PC-3 (cell line): ENCODE data around the gene BMP2K. TPM values are rescaled to one million over a fixed set of nuclear protein-coding genes. Genes with fewer than 3 reads are reported as not detected.

Experiments
- ATAC-seq: fragments of 200-7000 bp; cut with Tn5 transposase; 2 replicates; pipeline ENCODE4 v1.9.1; 2020; ENCODE audit warnings: mild to moderate bottlenecking, moderate library complexity
- BruUV-seq: library from RNA; stranded (reverse); fragments of 400-500 nt; replicated peaks from 2 replicates; lab custom pipeline; 2021; lab: Mats Ljungman, UMichigan
- CTCF ChIA-PET: fragments of 300-600 bp; sonication (Branson Sonifier 250); formaldehyde crosslinking; loops from one replicate; lab custom pipeline; 2022; ENCODE audit warnings: antibody characterized with exemption; lab: Charles Lee
- POLR2A ChIA-PET: fragments of 300-600 bp; sonication (Branson Sonifier 250); formaldehyde crosslinking; loops from one replicate; lab custom pipeline; 2022; ENCODE audit warnings: antibody characterized with exemption; ENCODE audit not compliant: unreplicated experiment; lab: Charles Lee
- DNase-seq: peaks from one replicate; pipeline ENCODE4 v3.0.0-alpha.2; 2015
- H2AFZ ChIP-seq: fragments of 300-600 bp; sonication (generic); 2 replicates; pipeline ENCODE4 v1.6.0; 2016; ENCODE audit warnings: antibody characterized with exemption, low read length
- H3F3A ChIP-seq: fragments of 300-600 bp; sonication (generic); one replicate; pipeline ENCODE4 v1.6.0; 2017; ENCODE audit warnings: antibody characterized with exemption, low read length, control low read depth, mild to moderate bottlenecking; ENCODE audit not compliant: unreplicated experiment
- H3K27ac ChIP-seq: fragments of 300-600 bp; sonication (generic); 2 replicates; pipeline ENCODE4 v1.5.1; 2016; ENCODE audit warnings: mild to moderate bottlenecking, low read length
- H3K27me3 ChIP-seq: fragments of 300-600 bp; sonication (generic); 2 replicates; pipeline ENCODE4 v1.6.1; 2016; ENCODE audit warnings: low read length, mixed read lengths
- H3K36me3 ChIP-seq: fragments of 300-600 bp; sonication (generic); 2 replicates; pipeline ENCODE4 v1.6.1; 2016; ENCODE audit warnings: low read depth, mixed run types, low read length, mixed read lengths
- H3K4me1 ChIP-seq: fragments of 300-600 bp; sonication (generic); 2 replicates; pipeline ENCODE4 v1.5.1; 2016; ENCODE audit warnings: low read length; ENCODE audit not compliant: insufficient read depth
- H3K4me2 ChIP-seq: fragments of 300-600 bp; sonication (generic); 2 replicates; pipeline ENCODE4 v1.6.0; 2016; ENCODE audit warnings: low read length
- H3K4me3 ChIP-seq: fragments of 300-600 bp; sonication (generic); 2 replicates; pipeline ENCODE4 v1.5.1; 2016; ENCODE audit warnings: mild to moderate bottlenecking, low read length, mixed read lengths
- H3K79me2 ChIP-seq: fragments of 300-600 bp; sonication (generic); 2 replicates; pipeline ENCODE4 v1.6.1; 2017; ENCODE audit warnings: low read length, mixed read lengths
- H3K9ac ChIP-seq: fragments of 300-600 bp; sonication (generic); 2 replicates; pipeline ENCODE4 v1.6.0; 2016; ENCODE audit warnings: mild to moderate bottlenecking, low read length
- H3K9me2 ChIP-seq: fragments of 300-600 bp; sonication (generic); replicated peaks from 2 replicates; pipeline ENCODE4 v1.6.1; 2016; ENCODE audit warnings: mixed run types, low read length, mixed read lengths
- H3K9me3 ChIP-seq: fragments of 300-600 bp; sonication (generic); 2 replicates; pipeline ENCODE4 v1.6.1; 2016; ENCODE audit warnings: low read length, mixed read lengths
- H4K20me1 ChIP-seq: fragments of 300-600 bp; sonication (generic); 2 replicates; pipeline ENCODE4 v1.6.1; 2016; ENCODE audit warnings: low read length, mixed read lengths
- EZH2 ChIP-seq: fragments of 300-600 bp; sonication (generic); IDR thresholded peaks from one replicate; pipeline ENCODE4 v1.6.1; 2017; ENCODE audit warnings: antibody characterized with exemption, mild to moderate bottlenecking, low read length; ENCODE audit not compliant: unreplicated experiment
- EZH2phosphoT487 ChIP-seq: fragments of 300-600 bp; sonication (generic); IDR thresholded peaks from 2 replicates; pipeline ENCODE4 v1.6.1; 2018; ENCODE audit warnings: mild to moderate bottlenecking, antibody characterized with exemption, low read length, borderline replicate concordance
- intact Hi-C: fragments of 100-400 bp; cut with micrococcal nuclease; formaldehyde crosslinking; loops from 2 replicates; pipeline ENCODE4 v1.9.0; 2023
- total RNA-seq: library from RNA; depleted of rRNA; stranded (reverse); fragments of >200 nt; gene quantifications from 2 replicates; pipeline ENCODE4 v1.2.3, GENCODE V29; 2014
- TF ChIP-seq, protein P1 (sequence below): fragments of 300-600 bp; sonication (generic); conservative IDR thresholded peaks from 2 replicates; pipeline ENCODE4 v1.5.1; 2017; ENCODE audit warnings: antibody characterized with exemption, low read depth, mild to moderate bottlenecking, low read length

The BMP2K gene
- total RNA-seq, 1 experiment from 2014 or later, result 24.5 TPM

DNA sequence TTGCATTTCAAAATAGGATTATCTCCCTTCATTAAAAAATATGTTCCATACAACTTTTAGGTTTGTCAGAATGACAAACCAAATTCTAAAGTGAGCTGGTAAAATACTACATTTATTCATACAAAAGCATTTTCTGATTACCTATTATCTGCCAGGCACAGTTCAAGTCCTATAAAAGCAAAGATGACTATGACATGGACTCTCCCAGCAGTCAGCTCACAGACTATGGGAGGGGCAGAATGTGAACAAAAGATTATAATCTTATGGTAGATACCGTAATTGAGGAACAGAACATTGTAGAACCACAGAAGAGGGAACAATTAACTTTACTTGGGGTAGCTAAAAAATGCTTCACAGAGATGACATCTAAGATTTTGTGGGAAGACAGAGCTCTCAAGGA, 150.7 kb downstream of the BMP2K start:
- Histone ChIP-seq H4K20me1 (no peaks in the 10 kb centered on the region), H2AFZ (no peak overlapping the region), H3F3A (no peaks in the 10 kb centered on the region), H3K4me1 (no peaks in the 10 kb centered on the region), H3K27me3 (no peaks in the 10 kb centered on the region), H3K79me2 (no peaks in the 10 kb centered on the region), H3K9ac (no peak overlapping the region), H3K4me3 (no peak overlapping the region), H3K9me2 (no peaks in the 10 kb centered on the region), H3K4me2 (no peak overlapping the region), H3K27ac (no peak overlapping the region), H3K9me3 (no peaks in the 10 kb centered on the region), H3K36me3 (no peaks in the 10 kb centered on the region; the same call in 1 of the 2 replicates)
- BruUV-seq, result no TSS peak
- TF ChIP-seq, protein P1, sequence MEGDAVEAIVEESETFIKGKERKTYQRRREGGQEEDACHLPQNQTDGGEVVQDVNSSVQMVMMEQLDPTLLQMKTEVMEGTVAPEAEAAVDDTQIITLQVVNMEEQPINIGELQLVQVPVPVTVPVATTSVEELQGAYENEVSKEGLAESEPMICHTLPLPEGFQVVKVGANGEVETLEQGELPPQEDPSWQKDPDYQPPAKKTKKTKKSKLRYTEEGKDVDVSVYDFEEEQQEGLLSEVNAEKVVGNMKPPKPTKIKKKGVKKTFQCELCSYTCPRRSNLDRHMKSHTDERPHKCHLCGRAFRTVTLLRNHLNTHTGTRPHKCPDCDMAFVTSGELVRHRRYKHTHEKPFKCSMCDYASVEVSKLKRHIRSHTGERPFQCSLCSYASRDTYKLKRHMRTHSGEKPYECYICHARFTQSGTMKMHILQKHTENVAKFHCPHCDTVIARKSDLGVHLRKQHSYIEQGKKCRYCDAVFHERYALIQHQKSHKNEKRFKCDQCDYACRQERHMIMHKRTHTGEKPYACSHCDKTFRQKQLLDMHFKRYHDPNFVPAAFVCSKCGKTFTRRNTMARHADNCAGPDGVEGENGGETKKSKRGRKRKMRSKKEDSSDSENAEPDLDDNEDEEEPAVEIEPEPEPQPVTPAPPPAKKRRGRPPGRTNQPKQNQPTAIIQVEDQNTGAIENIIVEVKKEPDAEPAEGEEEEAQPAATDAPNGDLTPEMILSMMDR, result no peak
- TF ChIP-seq EZH2phosphoT487 (no peak), EZH2 (no peak)
- no peak for ATAC-seq
- intact Hi-C loops, result no loop called here
- ChIA-PET POLR2A (no interaction called here), CTCF (no interaction called here)
- DNase-seq, result no peak

DNA sequence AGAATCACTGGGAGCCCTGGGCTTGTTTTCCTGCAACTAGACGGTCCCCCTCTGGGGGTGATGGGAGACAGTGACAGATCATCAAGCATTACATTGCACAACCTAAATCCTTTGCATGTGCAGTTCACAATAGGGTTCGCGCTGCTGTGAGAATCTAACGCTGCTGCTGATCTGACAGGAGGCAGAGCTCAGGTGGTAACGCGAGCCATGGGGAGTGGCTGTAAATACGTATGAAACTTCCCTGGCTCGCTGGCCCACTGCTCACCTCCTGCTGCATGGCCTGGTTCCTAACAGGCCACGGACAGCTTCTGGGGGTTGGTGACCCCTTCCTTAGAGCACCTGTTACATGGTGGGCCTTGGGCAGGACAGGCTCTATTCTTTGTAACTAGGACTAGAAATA, 152.7 kb downstream of the BMP2K start:
- DNase-seq (no peak), ATAC-seq (no peak)
- intact Hi-C loops, result no loop called here
- Histone ChIP-seq H3K9me3 (no peaks in the 10 kb centered on the region), H4K20me1 (no peaks in the 10 kb centered on the region), H3K79me2 (no peaks in the 10 kb centered on the region), H3K9me2 (no peaks in the 10 kb centered on the region), H3K36me3 (no peaks in the 10 kb centered on the region; the same call in 1 of the 2 replicates), H3K4me2 (no peak overlapping the region), H3K4me3 (no peak overlapping the region), H3F3A (no peaks in the 10 kb centered on the region), H3K27me3 (no peaks in the 10 kb centered on the region), H3K27ac (no peak overlapping the region), H2AFZ (no peak overlapping the region), H3K4me1 (no peaks in the 10 kb centered on the region), H3K9ac (no peak overlapping the region)
- POLR2A ChIA-PET, result no interaction called here
- TF ChIP-seq, protein P1, result no peak
- TF ChIP-seq EZH2 (no peak), EZH2phosphoT487 (no peak)
- no TSS peak for BruUV-seq
- CTCF ChIA-PET, result no interaction called here

DNA sequence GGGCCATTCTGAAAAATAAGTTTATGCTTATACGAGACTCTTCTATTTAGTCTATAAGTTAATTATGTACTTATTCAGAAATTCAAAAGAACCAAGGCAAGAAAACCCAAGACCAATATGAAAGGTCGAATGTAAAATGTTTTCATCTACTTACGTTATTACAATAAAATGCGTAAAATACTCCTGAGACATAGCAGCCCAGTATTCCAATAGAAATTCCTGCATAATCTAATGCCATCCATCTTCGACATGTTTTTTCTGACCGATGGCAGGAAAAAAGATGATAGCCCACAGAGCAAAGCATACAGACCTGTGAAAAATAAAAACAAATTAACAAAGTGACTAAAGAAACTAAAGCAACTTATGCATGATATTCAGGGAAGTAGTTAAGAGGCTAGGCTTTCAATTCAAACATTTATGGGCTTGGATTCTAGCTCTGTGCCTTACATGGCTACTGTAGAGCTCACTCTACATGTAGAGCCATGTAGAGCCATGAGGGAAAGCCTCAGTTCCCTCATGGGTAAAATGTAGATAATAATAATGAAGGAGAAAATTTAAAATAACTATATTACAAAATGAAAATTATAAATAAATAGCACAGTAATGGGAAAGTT, 154.0 kb downstream of the BMP2K start:
- Histone ChIP-seq H3K9ac (no peak overlapping the region), H2AFZ (no peak overlapping the region), H3K9me2 (no peaks in the 10 kb centered on the region), H3K4me3 (no peak overlapping the region), H3K27ac (no peak overlapping the region), H4K20me1 (no peaks in the 10 kb centered on the region), H3K36me3 (no peaks in the 10 kb centered on the region; the same call in 1 of the 2 replicates), H3K27me3 (no peaks in the 10 kb centered on the region), H3K9me3 (no peaks in the 10 kb centered on the region), H3K4me2 (no peak overlapping the region), H3K79me2 (no peaks in the 10 kb centered on the region), H3K4me1 (no peaks in the 10 kb centered on the region), H3F3A (no peaks in the 10 kb centered on the region)
- ChIA-PET CTCF (no interaction called here), POLR2A (no interaction called here)
- DNase-seq (no peak), ATAC-seq (no peak)
- TF ChIP-seq, protein P1, result no peak
- TF ChIP-seq EZH2phosphoT487 (no peak), EZH2 (no peak)
- BruUV-seq, result no TSS peak
- intact Hi-C loops, result no loop called here
